HepG2 (cell line): ENCODE results near the gene CTIF. TPM values are rescaled to one million over a fixed set of nuclear protein-coding genes. Genes with fewer than 3 reads are reported as not detected.

ENCODE experiments used
- AGO2 ChIP-seq: fragments of 200-400 bp; formaldehyde crosslinking; optimal IDR thresholded peaks from 2 replicates; pipeline ENCODE3; 2017; ENCODE audit warnings: mild to moderate bottlenecking, low read depth, low read length, moderate library complexity
- DDIT3 ChIP-seq: sonication (generic); formaldehyde crosslinking; IDR thresholded peaks from 2 replicates; pipeline ENCODE4 v1.4.0; 2020; ENCODE audit warnings: mild to moderate bottlenecking, missing genetic modification reagents
- GLMP ChIP-seq: sonication (generic); formaldehyde crosslinking; IDR thresholded peaks from 2 replicates; pipeline ENCODE4 v1.9.0; 2021; ENCODE audit warnings: missing genetic modification reagents, mild to moderate bottlenecking, borderline replicate concordance
- HOXA9 ChIP-seq: sonication (generic); formaldehyde crosslinking; IDR thresholded peaks from 2 replicates; pipeline ENCODE4 v1.8.1; 2022; ENCODE audit warnings: missing genetic modification reagents, mild to moderate bottlenecking, moderate library complexity, borderline replicate concordance
- SAFB2 ChIP-seq: sonication (generic); formaldehyde crosslinking; IDR thresholded peaks from 2 replicates; pipeline ENCODE4 v1.5.1; 2020; ENCODE audit warnings: missing genetic modification reagents, low read depth, mild to moderate bottlenecking, borderline replicate concordance
- ZNF121 ChIP-seq: sonication (generic); formaldehyde crosslinking; IDR thresholded peaks from 2 replicates; pipeline ENCODE4 v1.5.0; 2020; ENCODE audit warnings: mild to moderate bottlenecking, missing genetic modification reagents
- ZNF264 ChIP-seq: sonication (generic); formaldehyde crosslinking; IDR thresholded peaks from 2 replicates; pipeline ENCODE4 v1.4.0; 2020; ENCODE audit warnings: missing genetic modification reagents
- ZNF468 ChIP-seq: sonication (generic); formaldehyde crosslinking; IDR thresholded peaks from 2 replicates; pipeline ENCODE4 v1.8.0; 2022; ENCODE audit warnings: mild to moderate bottlenecking, moderate library complexity, missing genetic modification reagents
- ZNF784 ChIP-seq: sonication (generic); formaldehyde crosslinking; IDR thresholded peaks from 2 replicates; pipeline ENCODE4 v1.5.1; 2020; ENCODE audit warnings: missing genetic modification reagents, mild to moderate bottlenecking, borderline replicate concordance
- polyA plus RNA-seq, 8 experiments: library from polyadenylated mRNA; depleted of rRNA in 3 of 8; stranded (reverse) in 7 of 8; unstranded in 1 of 8; fragments of >200 nt; fragmentation: Illumina TruSeq in 4 of 8; extraction: Trizol in 4 of 8; gene quantifications; 2 replicates each; pipeline versions ENCODE4 v1.2.1 to v1.2.3, GENCODE V29; 2011 to 2016; ENCODE audit warnings: low read depth in 4 of 8, missing spikeins in 1 of 8, mixed read lengths in 1 of 8; ENCODE audit not compliant: insufficient read depth in 1 of 8
- total RNA-seq, 5 experiments: library from RNA; depleted of rRNA; stranded (reverse); fragments of >200 nt; fragmentation: Illumina TruSeq; extraction: Trizol; gene quantifications; 2 replicates each; pipeline ENCODE4 v1.2.3, GENCODE V29; 2016; ENCODE audit warnings: low read depth in 1 of 5
- TF ChIP-seq, protein P1 (sequence below), 2 experiments: sonication (generic) in 1 of 2; formaldehyde crosslinking in 1 of 2; IDR thresholded peaks; 2 replicates each; pipeline versions ENCODE4 v1.6.1 to v1.9.0; 2014 to 2022; ENCODE audit warnings: antibody characterized with exemption in 1 of 2, borderline replicate concordance in 1 of 2, inconsistent platforms in 1 of 2, low read depth in 1 of 2, missing genetic modification reagents in 1 of 2
- TF ChIP-seq, protein P2 (sequence below): sonication (generic); formaldehyde crosslinking; IDR thresholded peaks from 2 replicates; pipeline ENCODE4 v1.5.1; 2020; ENCODE audit warnings: mild to moderate bottlenecking, missing genetic modification reagents
- TF ChIP-seq, protein P3 (sequence below): fragments of 450-650 bp; IDR thresholded peaks from 2 replicates; pipeline ENCODE4 v1.6.1; 2017; ENCODE audit warnings: mild to moderate bottlenecking

CTIF gene
- total and polyA plus RNA-seq, 2 of the 13 experiments (the other 11 are each of a cell fraction or from before 2014, with no cell fraction given): 18.2 to 28.0 TPM

DNA sequence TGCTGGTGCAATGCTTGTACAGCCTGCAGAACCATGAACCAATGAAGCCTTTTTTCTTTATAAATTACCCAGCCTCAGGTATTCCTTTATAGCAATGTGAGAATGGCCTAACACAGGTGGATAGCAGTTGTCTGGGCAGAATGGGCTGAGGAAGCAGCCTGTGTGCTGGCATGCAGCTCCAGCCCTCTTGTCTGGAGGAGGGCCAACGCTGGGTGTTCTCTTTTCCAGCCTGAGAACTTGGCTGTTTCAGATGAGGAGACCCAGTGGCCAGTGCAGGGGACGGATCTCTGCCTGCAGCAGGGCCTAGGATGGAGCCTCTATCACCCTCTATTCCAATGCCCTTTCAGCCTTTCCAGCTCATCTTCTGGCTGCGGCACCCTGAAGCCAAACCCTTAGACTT, 58.8 kb downstream of the CTIF start (continued):
- TF ChIP-seq GLMP (CRISPR knock-in tag): no peak
- TF ChIP-seq ZNF468 (CRISPR knock-in tag): no peak
- TF ChIP-seq ZNF264: no peak
- no peak for TF ChIP-seq ZNF121 (CRISPR knock-in tag)
- TF ChIP-seq, protein P1, sequence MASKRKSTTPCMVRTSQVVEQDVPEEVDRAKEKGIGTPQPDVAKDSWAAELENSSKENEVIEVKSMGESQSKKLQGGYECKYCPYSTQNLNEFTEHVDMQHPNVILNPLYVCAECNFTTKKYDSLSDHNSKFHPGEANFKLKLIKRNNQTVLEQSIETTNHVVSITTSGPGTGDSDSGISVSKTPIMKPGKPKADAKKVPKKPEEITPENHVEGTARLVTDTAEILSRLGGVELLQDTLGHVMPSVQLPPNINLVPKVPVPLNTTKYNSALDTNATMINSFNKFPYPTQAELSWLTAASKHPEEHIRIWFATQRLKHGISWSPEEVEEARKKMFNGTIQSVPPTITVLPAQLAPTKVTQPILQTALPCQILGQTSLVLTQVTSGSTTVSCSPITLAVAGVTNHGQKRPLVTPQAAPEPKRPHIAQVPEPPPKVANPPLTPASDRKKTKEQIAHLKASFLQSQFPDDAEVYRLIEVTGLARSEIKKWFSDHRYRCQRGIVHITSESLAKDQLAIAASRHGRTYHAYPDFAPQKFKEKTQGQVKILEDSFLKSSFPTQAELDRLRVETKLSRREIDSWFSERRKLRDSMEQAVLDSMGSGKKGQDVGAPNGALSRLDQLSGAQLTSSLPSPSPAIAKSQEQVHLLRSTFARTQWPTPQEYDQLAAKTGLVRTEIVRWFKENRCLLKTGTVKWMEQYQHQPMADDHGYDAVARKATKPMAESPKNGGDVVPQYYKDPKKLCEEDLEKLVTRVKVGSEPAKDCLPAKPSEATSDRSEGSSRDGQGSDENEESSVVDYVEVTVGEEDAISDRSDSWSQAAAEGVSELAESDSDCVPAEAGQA (IDR thresholded peaks at IDR 0.05; ENCODE audit: low read depth): no peak
- TF ChIP-seq, protein P1 (CRISPR knock-in tag; IDR thresholded peaks at IDR 0.05; ENCODE audit: borderline replicate concordance): no peak
- TF ChIP-seq DDIT3: no peak
- no peak for TF ChIP-seq AGO2
- no peak for TF ChIP-seq SAFB2 (CRISPR knock-in tag)
- TF ChIP-seq ZNF784 (CRISPR knock-in tag): no peak
- TF ChIP-seq HOXA9 (CRISPR knock-in tag): no peak
- TF ChIP-seq, protein P2, sequence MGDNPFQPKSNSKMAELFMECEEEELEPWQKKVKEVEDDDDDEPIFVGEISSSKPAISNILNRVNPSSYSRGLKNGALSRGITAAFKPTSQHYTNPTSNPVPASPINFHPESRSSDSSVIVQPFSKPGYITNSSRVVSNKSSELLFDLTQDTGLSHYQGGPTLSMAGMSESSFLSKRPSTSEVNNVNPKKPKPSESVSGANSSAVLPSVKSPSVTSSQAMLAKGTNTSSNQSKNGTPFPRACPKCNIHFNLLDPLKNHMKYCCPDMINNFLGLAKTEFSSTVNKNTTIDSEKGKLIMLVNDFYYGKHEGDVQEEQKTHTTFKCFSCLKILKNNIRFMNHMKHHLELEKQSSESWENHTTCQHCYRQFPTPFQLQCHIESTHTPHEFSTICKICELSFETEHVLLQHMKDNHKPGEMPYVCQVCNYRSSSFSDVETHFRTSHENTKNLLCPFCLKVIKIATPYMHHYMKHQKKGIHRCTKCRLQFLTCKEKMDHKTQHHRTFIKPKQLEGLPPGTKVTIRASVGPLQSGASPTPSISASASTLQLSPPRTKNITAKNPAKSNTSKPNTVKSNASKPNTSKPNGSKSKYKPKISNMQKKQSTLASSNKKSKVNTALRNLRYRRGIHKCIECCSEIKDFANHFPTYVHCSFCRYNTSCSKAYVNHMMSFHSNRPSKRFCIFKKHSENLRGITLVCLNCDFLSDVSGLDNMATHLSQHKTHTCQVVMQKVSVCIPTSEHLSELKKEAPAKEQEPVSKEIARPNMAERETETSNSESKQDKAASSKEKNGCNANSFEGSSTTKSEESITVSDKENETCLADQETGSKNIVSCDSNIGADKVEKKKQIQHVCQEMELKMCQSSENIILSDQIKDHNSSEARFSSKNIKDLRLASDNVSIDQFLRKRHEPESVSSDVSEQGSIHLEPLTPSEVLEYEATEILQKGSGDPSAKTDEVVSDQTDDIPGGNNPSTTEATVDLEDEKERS: no peak
- TF ChIP-seq, protein P3, sequence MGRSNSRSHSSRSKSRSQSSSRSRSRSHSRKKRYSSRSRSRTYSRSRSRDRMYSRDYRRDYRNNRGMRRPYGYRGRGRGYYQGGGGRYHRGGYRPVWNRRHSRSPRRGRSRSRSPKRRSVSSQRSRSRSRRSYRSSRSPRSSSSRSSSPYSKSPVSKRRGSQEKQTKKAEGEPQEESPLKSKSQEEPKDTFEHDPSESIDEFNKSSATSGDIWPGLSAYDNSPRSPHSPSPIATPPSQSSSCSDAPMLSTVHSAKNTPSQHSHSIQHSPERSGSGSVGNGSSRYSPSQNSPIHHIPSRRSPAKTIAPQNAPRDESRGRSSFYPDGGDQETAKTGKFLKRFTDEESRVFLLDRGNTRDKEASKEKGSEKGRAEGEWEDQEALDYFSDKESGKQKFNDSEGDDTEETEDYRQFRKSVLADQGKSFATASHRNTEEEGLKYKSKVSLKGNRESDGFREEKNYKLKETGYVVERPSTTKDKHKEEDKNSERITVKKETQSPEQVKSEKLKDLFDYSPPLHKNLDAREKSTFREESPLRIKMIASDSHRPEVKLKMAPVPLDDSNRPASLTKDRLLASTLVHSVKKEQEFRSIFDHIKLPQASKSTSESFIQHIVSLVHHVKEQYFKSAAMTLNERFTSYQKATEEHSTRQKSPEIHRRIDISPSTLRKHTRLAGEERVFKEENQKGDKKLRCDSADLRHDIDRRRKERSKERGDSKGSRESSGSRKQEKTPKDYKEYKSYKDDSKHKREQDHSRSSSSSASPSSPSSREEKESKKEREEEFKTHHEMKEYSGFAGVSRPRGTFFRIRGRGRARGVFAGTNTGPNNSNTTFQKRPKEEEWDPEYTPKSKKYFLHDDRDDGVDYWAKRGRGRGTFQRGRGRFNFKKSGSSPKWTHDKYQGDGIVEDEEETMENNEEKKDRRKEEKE: no peak
